OCI-LY7 (cell line): ENCODE data around the gene FBN3. TPM values are rescaled to one million over a fixed set of nuclear protein-coding genes. Genes with fewer than 3 reads are reported as not detected.

Experiments
- BruUV-seq: library from RNA; stranded (reverse); fragments of 400-500 nt; replicated peaks from 2 replicates; lab custom pipeline; 2021; lab: Mats Ljungman, UMichigan
- CTCF ChIA-PET: fragments of 300-600 bp; sonication (Branson Sonifier 250); formaldehyde crosslinking; loops from one replicate; lab custom pipeline; 2022; ENCODE audit warnings: antibody characterized with exemption; ENCODE audit not compliant: unreplicated experiment; lab: Charles Lee
- POLR2A ChIA-PET: fragments of 300-600 bp; sonication (Branson Sonifier 250); formaldehyde crosslinking; loops from one replicate; lab custom pipeline; 2022; ENCODE audit warnings: antibody characterized with exemption; lab: Charles Lee
- DNase-seq: peaks from one replicate; pipeline ENCODE4 v3.0.0-alpha.2; 2015; ENCODE audit warnings: low spot score
- H2AFZ ChIP-seq: fragments of 200-600 bp; sonication (generic), shearing (Covaris generic); 2 replicates; pipeline ENCODE4 v1.6.1; 2014; ENCODE audit warnings: mild to moderate bottlenecking, antibody characterized with exemption, low read length, moderate library complexity
- H3K27ac ChIP-seq: fragments of 200-600 bp; sonication (generic); 2 replicates; pipeline ENCODE4 v1.5.1; 2014; ENCODE audit warnings: mixed run types, low read depth, mild to moderate bottlenecking, moderate library complexity, low read length, inconsistent platforms; ENCODE audit not compliant: poor library complexity, severe bottlenecking
- H3K36me3 ChIP-seq: fragments of 200-600 bp; sonication (generic); 2 replicates; pipeline ENCODE4 v1.6.1; 2014; ENCODE audit warnings: mild to moderate bottlenecking, antibody characterized with exemption, low read length, moderate library complexity, mixed read lengths; ENCODE audit not compliant: insufficient read depth
- H3K4me1 ChIP-seq: fragments of 200-600 bp; sonication (generic); 2 replicates; pipeline ENCODE4 v1.5.1; 2014; ENCODE audit warnings: mild to moderate bottlenecking, low read length; ENCODE audit not compliant: insufficient read depth, poor library complexity, severe bottlenecking
- H3K4me2 ChIP-seq: fragments of 200-600 bp; sonication (generic); 2 replicates; pipeline ENCODE4 v1.6.1; 2014; ENCODE audit warnings: mild to moderate bottlenecking, low read length
- H3K4me3 ChIP-seq: fragments of 200-600 bp; sonication (generic); 2 replicates; pipeline ENCODE4 v1.5.1; 2014; ENCODE audit warnings: mild to moderate bottlenecking, low read depth, low read length; ENCODE audit not compliant: poor library complexity, severe bottlenecking
- H3K79me2 ChIP-seq: fragments of 200-600 bp; sonication (generic); 2 replicates; pipeline ENCODE4 v1.6.1; 2016; ENCODE audit warnings: low read depth, mild to moderate bottlenecking, low read length, moderate library complexity, mixed read lengths; ENCODE audit not compliant: insufficient read depth
- H3K9me2 ChIP-seq: fragments of 200-600 bp; sonication (generic); 2 replicates; pipeline ENCODE4 v1.6.1; 2016; ENCODE audit warnings: mild to moderate bottlenecking, low read length, mixed read lengths; ENCODE audit not compliant: insufficient read depth
- H3K9me3 ChIP-seq: fragments of 200-600 bp; sonication (generic); 2 replicates; pipeline ENCODE4 v1.6.1; 2014; ENCODE audit warnings: mild to moderate bottlenecking, mixed run types, low read length, mixed read lengths
- H4K20me1 ChIP-seq: fragments of 200-600 bp; sonication (generic); 2 replicates; pipeline ENCODE4 v1.6.1; 2014; ENCODE audit warnings: mild to moderate bottlenecking, antibody characterized with exemption, low read length, moderate library complexity, mixed read lengths; ENCODE audit not compliant: insufficient read depth
- CTCF ChIP-seq: fragments of 200-600 bp; sonication (generic); conservative IDR thresholded peaks from 2 replicates; pipeline ENCODE4 v1.5.1; 2014; ENCODE audit warnings: mild to moderate bottlenecking, antibody characterized with exemption, low read length, moderate library complexity, mixed read lengths
- EZH2phosphoT487 ChIP-seq: fragments of 200-600 bp; sonication (generic); IDR thresholded peaks from 2 replicates; pipeline ENCODE4 v1.6.1; 2018; ENCODE audit warnings: low read depth, borderline replicate concordance, mild to moderate bottlenecking, mixed run types, antibody characterized with exemption, low read length, moderate library complexity, mixed read lengths
- intact Hi-C: fragments of 100-400 bp; cut with micrococcal nuclease; formaldehyde crosslinking; loops from one replicate; pipeline ENCODE4 v1.10.0; 2022; ENCODE audit not compliant: unreplicated experiment
- total RNA-seq, 2 experiments: library from RNA; depleted of rRNA in 1 of 2; stranded (reverse); fragments of >200 nt in 1 of 2; shearing (Covaris generic) in 1 of 2; gene quantifications; 2 replicates each; pipeline ENCODE4 v1.2.3, GENCODE V29; 2014 to 2022

Gene FBN3
- total RNA-seq, 2 experiments from 2014 or later = not detected

DNA sequence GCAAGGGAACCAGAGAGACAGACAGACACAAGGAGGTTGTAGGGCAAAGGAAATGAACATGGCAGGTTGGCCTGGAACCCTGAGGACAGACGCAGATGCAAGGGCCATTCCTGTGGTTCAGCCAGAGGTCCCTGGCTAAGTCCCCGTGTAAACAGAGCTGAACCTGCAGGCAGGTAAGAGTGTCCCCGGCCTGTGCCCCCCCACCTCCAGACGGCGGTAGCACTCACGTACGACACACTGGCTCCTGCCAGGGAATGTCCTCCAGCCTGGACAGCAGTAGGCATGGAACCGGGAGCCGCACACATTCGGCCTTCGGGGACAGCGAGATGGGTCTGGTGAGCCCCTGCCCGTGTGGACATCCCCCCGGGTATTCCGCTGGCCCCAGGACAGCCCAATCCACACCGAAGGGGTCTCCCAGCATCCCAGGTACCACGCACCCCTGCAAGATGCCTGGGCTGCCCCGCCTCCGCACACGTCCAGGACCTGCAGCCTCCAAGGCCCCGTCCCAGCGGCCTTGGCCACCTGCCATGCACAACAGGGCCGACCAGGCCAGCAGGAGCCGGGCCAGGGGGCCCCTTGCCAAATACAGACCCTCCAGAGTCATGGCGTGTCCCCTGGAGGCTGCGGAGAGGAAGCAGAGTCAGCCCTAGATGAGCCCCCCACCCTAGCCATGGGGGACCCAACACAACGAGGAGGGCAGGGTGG is 2.4 kb downstream of the FBN3 start:
- H2AFZ ChIP-seq = no peak overlapping the region
- no peak overlapping the region for H3K4me3 ChIP-seq
- BruUV-seq = no TSS peak
- no peaks in the 10 kb centered on the region for H3K36me3 ChIP-seq
- DNase-seq = no peak
- no peak overlapping the region for H3K27ac ChIP-seq
- ChIA-PET POLR2A (no interaction called here), CTCF (no interaction called here)
- no peaks in the 10 kb centered on the region for H3K9me3 ChIP-seq
- TF ChIP-seq CTCF = no peak
- TF ChIP-seq EZH2phosphoT487 = no peak
- no peaks in the 10 kb centered on the region for H4K20me1 ChIP-seq
- no peaks in the 10 kb centered on the region for H3K9me2 ChIP-seq
- H3K4me1 ChIP-seq = no peaks in the 10 kb centered on the region
- H3K4me2 ChIP-seq = no peak overlapping the region
- intact Hi-C loops = no loop called here
- no peaks in the 10 kb centered on the region for H3K79me2 ChIP-seq

- BruUV-seq = no TSS peak
- CTCF ChIA-PET = no interaction called here
- POLR2A ChIA-PET = no interaction called here
Measured at GRCh38 chr19:8144273-8144995, 5.0 kb downstream of the FBN3 start.

More at GRCh38 chr19:8144273-8144995, 5.0 kb downstream of the FBN3 start:
- no peaks in the 10 kb centered on the region for H4K20me1 ChIP-seq
- no peaks in the 10 kb centered on the region for H3K36me3 ChIP-seq
- H2AFZ ChIP-seq = no peak overlapping the region
- no peak overlapping the region for H3K4me2 ChIP-seq
- no peaks in the 10 kb centered on the region for H3K9me2 ChIP-seq
- no peak overlapping the region for H3K27ac ChIP-seq
- intact Hi-C loops = no loop called here
- H3K4me3 ChIP-seq = no peak overlapping the region
- no peaks in the 10 kb centered on the region for H3K9me3 ChIP-seq
- DNase-seq = no peak
- no peak for TF ChIP-seq EZH2phosphoT487
- TF ChIP-seq CTCF = no peak
- H3K4me1 ChIP-seq = no peaks in the 10 kb centered on the region
- H3K79me2 ChIP-seq = no peaks in the 10 kb centered on the region
